HepG2 (cell line): ENCODE results near the gene PELI3. TPM values are rescaled to one million over a fixed set of nuclear protein-coding genes. Genes with fewer than 3 reads are reported as not detected.

ENCODE experiments used
- CBFB ChIP-seq: sonication (generic); formaldehyde crosslinking; IDR thresholded peaks from 2 replicates; pipeline ENCODE4 v1.4.0; 2020; ENCODE audit warnings: missing genetic modification reagents
- CEBPZ ChIP-seq: IDR thresholded peaks from 2 replicates; pipeline ENCODE4 v1.6.1; 2012; ENCODE audit warnings: low read length, improper control_type of control experiment
- CSRNP1 ChIP-seq: sonication (generic); formaldehyde crosslinking; IDR thresholded peaks from 2 replicates; pipeline ENCODE4 v1.8.1; 2023; ENCODE audit warnings: mild to moderate bottlenecking, missing genetic modification reagents
- DDIT3 ChIP-seq: sonication (generic); formaldehyde crosslinking; IDR thresholded peaks from 2 replicates; pipeline ENCODE4 v1.4.0; 2020; ENCODE audit warnings: mild to moderate bottlenecking, missing genetic modification reagents
- FOXO1 ChIP-seq: sonication (generic); formaldehyde crosslinking; IDR thresholded peaks from 2 replicates; pipeline ENCODE4 v1.4.0; 2020; ENCODE audit warnings: missing genetic modification reagents
- MXI1 ChIP-seq: IDR thresholded peaks from 3 replicates; pipeline ENCODE4 v1.6.1; 2012; ENCODE audit warnings: low read depth, low read length, inconsistent platforms, borderline replicate concordance
- NCOA5 ChIP-seq: sonication (generic); formaldehyde crosslinking; IDR thresholded peaks from 2 replicates; pipeline ENCODE4 v1.4.0; 2020; ENCODE audit warnings: missing genetic modification reagents
- NONO ChIP-seq, 2 experiments: fragments of 450-650 bp in 1 of 2; sonication (generic) in 1 of 2; formaldehyde crosslinking in 1 of 2; IDR thresholded peaks in 1 of 2; conservative IDR thresholded peaks in 1 of 2; 2 replicates each; pipeline versions ENCODE4 v1.6.1 to v1.8.0; 2017 to 2022; ENCODE audit warnings: mild to moderate bottlenecking in 1 of 2, missing genetic modification reagents in 1 of 2, moderate library complexity in 1 of 2
- PHF8 ChIP-seq: sonication (generic); formaldehyde crosslinking; IDR thresholded peaks from 2 replicates; pipeline ENCODE4 v1.5.0; 2020; ENCODE audit warnings: missing genetic modification reagents
- PRMT3 ChIP-seq: sonication (generic); formaldehyde crosslinking; IDR thresholded peaks from 2 replicates; pipeline ENCODE4 v1.8.1; 2022; ENCODE audit warnings: low read depth, mild to moderate bottlenecking, moderate library complexity, missing genetic modification reagents, borderline replicate concordance
- THYN1 ChIP-seq: sonication (generic); formaldehyde crosslinking; IDR thresholded peaks from 2 replicates; pipeline ENCODE4 v1.8.1; 2023; ENCODE audit warnings: low read depth, mild to moderate bottlenecking, moderate library complexity, missing genetic modification reagents, borderline replicate concordance
- YEATS2 ChIP-seq: sonication (generic); formaldehyde crosslinking; IDR thresholded peaks from 2 replicates; pipeline ENCODE4 v1.4.0; 2020; ENCODE audit warnings: missing genetic modification reagents, borderline replicate concordance
- ZBTB20 ChIP-seq: sonication (generic); formaldehyde crosslinking; IDR thresholded peaks from 2 replicates; pipeline ENCODE4 v1.8.1; 2023; ENCODE audit warnings: missing genetic modification reagents, low read depth, mild to moderate bottlenecking, borderline replicate concordance
- ZNF292 ChIP-seq: sonication (generic); formaldehyde crosslinking; IDR thresholded peaks from 2 replicates; pipeline ENCODE4 v1.8.1; 2022; ENCODE audit warnings: mild to moderate bottlenecking, low read depth, missing genetic modification reagents, borderline replicate concordance
- ZNF546 ChIP-seq: sonication (generic); formaldehyde crosslinking; conservative IDR thresholded peaks from 2 replicates; pipeline ENCODE4 v1.8.1; 2023; ENCODE audit warnings: mild to moderate bottlenecking, missing genetic modification reagents
- ZNF724P ChIP-seq: sonication (generic); formaldehyde crosslinking; IDR thresholded peaks from 2 replicates; pipeline ENCODE4 v1.8.0; 2022; ENCODE audit warnings: missing genetic modification reagents, borderline replicate concordance
- ZNF83 ChIP-seq: sonication (generic); formaldehyde crosslinking; IDR thresholded peaks from 2 replicates; pipeline ENCODE4 v1.4.0; 2020; ENCODE audit warnings: missing genetic modification reagents, mild to moderate bottlenecking, borderline replicate concordance
- ZNF839 ChIP-seq: sonication (generic); formaldehyde crosslinking; IDR thresholded peaks from 2 replicates; pipeline ENCODE4 v1.4.0; 2020; ENCODE audit warnings: missing genetic modification reagents, mild to moderate bottlenecking, borderline replicate concordance
- ZSCAN20 ChIP-seq: sonication (generic); formaldehyde crosslinking; IDR thresholded peaks from 2 replicates; pipeline ENCODE4 v1.4.0; 2020; ENCODE audit warnings: missing genetic modification reagents, mild to moderate bottlenecking, borderline replicate concordance
- ZSCAN29 ChIP-seq: sonication (generic); formaldehyde crosslinking; conservative IDR thresholded peaks from 2 replicates; pipeline ENCODE4 v1.4.0; 2020; ENCODE audit warnings: mild to moderate bottlenecking, missing genetic modification reagents
- ZXDC ChIP-seq: sonication (generic); formaldehyde crosslinking; IDR thresholded peaks from 2 replicates; pipeline ENCODE4 v1.5.0; 2020; ENCODE audit warnings: mild to moderate bottlenecking, missing genetic modification reagents
- polyA plus RNA-seq, 8 experiments: library from polyadenylated mRNA; depleted of rRNA in 3 of 8; stranded (reverse) in 7 of 8; unstranded in 1 of 8; fragments of >200 nt; fragmentation: Illumina TruSeq in 4 of 8; extraction: Trizol in 4 of 8; gene quantifications; 2 replicates each; pipeline versions ENCODE4 v1.2.1 to v1.2.3, GENCODE V29; 2011 to 2016; ENCODE audit warnings: low read depth in 4 of 8, missing spikeins in 1 of 8, mixed read lengths in 1 of 8; ENCODE audit not compliant: insufficient read depth in 1 of 8
- total RNA-seq, 5 experiments: library from RNA; depleted of rRNA; stranded (reverse); fragments of >200 nt; fragmentation: Illumina TruSeq; extraction: Trizol; gene quantifications; 2 replicates each; pipeline ENCODE4 v1.2.3, GENCODE V29; 2016; ENCODE audit warnings: low read depth in 1 of 5

PELI3 gene
- total and polyA plus RNA-seq, 2 of the 13 experiments (the other 11 are each of a cell fraction or from before 2014, with no cell fraction given), result 2.0 to 4.0 TPM

DNA sequence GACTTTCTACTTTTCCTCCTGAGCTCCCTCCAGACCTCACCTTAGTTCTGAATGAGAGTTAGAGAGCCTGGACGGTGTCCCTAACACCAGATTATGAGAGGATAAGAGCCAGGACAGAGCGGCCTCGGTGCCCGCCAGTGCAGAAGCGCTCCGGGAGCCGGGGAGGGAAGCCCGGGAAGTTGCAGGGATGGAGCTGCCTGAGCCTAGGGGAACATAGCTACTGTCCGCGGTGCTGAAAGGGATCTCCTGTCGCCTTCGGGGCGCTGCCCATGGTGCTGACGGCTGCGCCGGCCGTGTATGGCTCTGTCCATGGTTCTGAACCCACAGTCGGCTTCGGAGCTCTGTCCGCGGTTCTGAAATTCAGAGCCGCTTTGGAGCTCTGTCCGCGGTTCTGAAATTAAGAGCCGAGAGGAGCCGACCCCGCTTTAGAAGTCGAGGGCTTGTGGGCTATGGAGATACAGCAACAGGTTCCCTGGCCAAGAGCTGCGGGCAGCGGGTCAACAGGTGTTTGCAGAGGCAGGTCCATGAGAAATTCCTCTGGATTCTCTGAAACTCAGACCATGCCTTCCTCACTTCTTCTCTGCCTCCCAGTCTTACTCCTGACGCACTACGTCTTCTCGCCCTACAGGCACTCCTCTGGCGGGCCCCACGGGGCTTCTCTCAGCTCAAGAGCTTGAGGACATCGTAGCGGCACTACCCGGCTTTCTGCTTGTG is 45.1 kb upstream of the PELI3 start (continued):
- peak; percentile 100 for TF ChIP-seq ZNF839 (CRISPR knock-in tag)
- TF ChIP-seq NCOA5 (CRISPR knock-in tag), result peak; percentile 100
- TF ChIP-seq CBFB (CRISPR knock-in tag), result peak; percentile 100
- peak; percentile 100 for TF ChIP-seq ZXDC
- TF ChIP-seq ZBTB20 (CRISPR knock-in tag), result peak; percentile 100
- TF ChIP-seq THYN1 (CRISPR knock-in tag), result peak; percentile 100
- peak; percentile 100 for TF ChIP-seq ZSCAN29 (CRISPR knock-in tag)
- TF ChIP-seq CSRNP1 (CRISPR knock-in tag), result peak; percentile 100
- peak; percentile 100 for TF ChIP-seq ZNF83 (CRISPR knock-in tag)
- no peak for TF ChIP-seq NONO (IDR thresholded peaks at IDR 0.05)
- peak; percentile 97 for TF ChIP-seq NONO (CRISPR knock-in tag; conservative IDR thresholded peaks at IDR 0.05)
- peak; percentile 100 for TF ChIP-seq FOXO1
- no peak for TF ChIP-seq CEBPZ
- peak; percentile 100 for TF ChIP-seq ZNF546 (CRISPR knock-in tag)
- peak; percentile 100 for TF ChIP-seq PRMT3
- TF ChIP-seq ZNF292 (CRISPR knock-in tag), result peak; percentile 100
- TF ChIP-seq YEATS2 (CRISPR knock-in tag), result peak; percentile 100
- peak; percentile 100 for TF ChIP-seq MXI1
- peak; percentile 99 for TF ChIP-seq PHF8 (CRISPR knock-in tag)
- TF ChIP-seq DDIT3 (CRISPR knock-in tag), result peak; percentile 100
- TF ChIP-seq ZSCAN20 (CRISPR knock-in tag), result peak; percentile 100
- TF ChIP-seq ZNF724P (CRISPR knock-in tag), result peak; percentile 100
